ENCODE data around the gene PPAN.

- 0 out of 2 replicates have a peak, but pooled peaks have one; percentile 30 for TF ChIP-seq POLR2AphosphoS5 (IDR thresholded peaks at IDR 0.05; ENCODE audit: low read depth, low read length)
- no peak for TF ChIP-seq TAF1 (IDR thresholded peaks at IDR 0.05; ENCODE audit: low read depth, low read length)
- no peak for TF ChIP-seq POLR2A (IDR thresholded peaks at IDR 0.05; ENCODE audit: low read depth, low read length)
- no peak for TF ChIP-seq SPI1 (IDR thresholded peaks at IDR 0.05; ENCODE audit: low read depth, low read length)
Observed at GRCh38 chr19:10158485-10158884, 52.3 kb downstream of the PPAN start.

Measured in GM12891 (cell line).